ENCODE measurements around the gene CHST11.

GRCh38 chr12:104634044-104634443, 177.3 kb downstream of the CHST11 start:
- TF ChIP-seq CTCF (IDR thresholded peaks at IDR 0.05): no peak
- TF ChIP-seq POLR2A (IDR thresholded peaks at IDR 0.05): no peak
